Endodermal cell (in vitro differentiated cells): Measurements from ENCODE around the gene LRP3. TPM values are rescaled to one million over a fixed set of nuclear protein-coding genes. Genes with fewer than 3 reads are reported as not detected.

Experiments used
- DNase-seq: peaks from one replicate; pipeline ENCODE4 v3.0.0-alpha.2; 2017
- H3K27ac ChIP-seq: 2 replicates; pipeline ENCODE4 v1.5.1; 2013; ENCODE audit warnings: mild to moderate bottlenecking, low read depth, low read length, moderate library complexity
- H3K27me3 ChIP-seq: 2 replicates; pipeline ENCODE4 v1.6.1; 2013; ENCODE audit warnings: mild to moderate bottlenecking, low read length, moderate library complexity; ENCODE audit not compliant: insufficient read depth, control insufficient read depth, poor library complexity, severe bottlenecking
- H3K36me3 ChIP-seq: 2 replicates; pipeline ENCODE4 v1.7.0; 2013; ENCODE audit warnings: mild to moderate bottlenecking, low read length, moderate library complexity; ENCODE audit not compliant: control insufficient read depth, insufficient read depth
- H3K4me1 ChIP-seq: one replicate; pipeline ENCODE4 v1.7.0; 2013; ENCODE audit warnings: low read length; ENCODE audit not compliant: control insufficient read depth, insufficient read depth
- H3K4me3 ChIP-seq: 2 replicates; pipeline ENCODE4 v1.5.1; 2013; ENCODE audit warnings: mild to moderate bottlenecking, low read length, moderate library complexity
- H3K9ac ChIP-seq: 2 replicates; pipeline ENCODE4 v1.6.1; 2013; ENCODE audit warnings: mild to moderate bottlenecking, low read length, moderate library complexity; ENCODE audit not compliant: poor library complexity, severe bottlenecking; ENCODE audit errors: extremely low read depth
- H3K9me3 ChIP-seq: 2 replicates; pipeline ENCODE4 v1.6.1; 2013; ENCODE audit warnings: mild to moderate bottlenecking, low read length, moderate library complexity; ENCODE audit not compliant: control insufficient read depth
- H3K27ac Mint-ChIP-seq: 2 replicates; pipeline ENCODE4 v1.8.0; 2020; ENCODE audit warnings: mixed read lengths
- H3K27me3 Mint-ChIP-seq: 2 replicates; pipeline ENCODE4 v1.8.0; 2021; ENCODE audit warnings: mild to moderate bottlenecking, mixed read lengths; ENCODE audit not compliant: insufficient read depth
- H3K36me3 Mint-ChIP-seq: 2 replicates; pipeline ENCODE4 v1.8.0; 2020; ENCODE audit warnings: low read depth, mixed read lengths
- H3K4me1 Mint-ChIP-seq: 2 replicates; pipeline ENCODE4 v1.8.0; 2020; ENCODE audit warnings: mixed read lengths
- H3K4me3 Mint-ChIP-seq: 2 replicates; pipeline ENCODE4 v1.8.0; 2020; ENCODE audit warnings: mild to moderate bottlenecking, moderate library complexity, mixed read lengths
- H3K9me3 Mint-ChIP-seq: 2 replicates; pipeline ENCODE4 v1.8.0; 2020; ENCODE audit warnings: mild to moderate bottlenecking, mixed read lengths
- WGBS, 2 experiments: methylation state at CpG; one replicate each; pipeline versions ENCODE4 v1.1.5 to v1.1.7; 2013; ENCODE audit warnings: missing lambda C conversion rate in 2 of 2, mixed read lengths in 1 of 2; ENCODE audit not compliant: insufficient coverage in 1 of 2, insufficient read length in 1 of 2; 5-methylcytosine and 5-hydroxymethylcytosine counted together
- total RNA-seq, 2 donors: library from RNA; stranded (reverse); fragmentation: NEBNext Ultra II Directional in 1 of 2; extraction: Animal tissue kit (Norgen Biotek cat#: 25700) in 1 of 2; gene quantifications; 2 replicates in 1 of 2; 3 replicates in 1 of 2; pipeline ENCODE4 v1.2.1, GENCODE V29; 2021
- TF ChIP-seq, protein P1 (sequence below): fragments of 200-600 bp; sonication (generic); conservative IDR thresholded peaks from 2 replicates; pipeline ENCODE4 v1.5.0; 2021; ENCODE audit warnings: antibody characterized with exemption, mild to moderate bottlenecking

The LRP3 gene
- total RNA-seq, 2 donors from 2014 or later, result 21.2 to 34.4 TPM

DNA sequence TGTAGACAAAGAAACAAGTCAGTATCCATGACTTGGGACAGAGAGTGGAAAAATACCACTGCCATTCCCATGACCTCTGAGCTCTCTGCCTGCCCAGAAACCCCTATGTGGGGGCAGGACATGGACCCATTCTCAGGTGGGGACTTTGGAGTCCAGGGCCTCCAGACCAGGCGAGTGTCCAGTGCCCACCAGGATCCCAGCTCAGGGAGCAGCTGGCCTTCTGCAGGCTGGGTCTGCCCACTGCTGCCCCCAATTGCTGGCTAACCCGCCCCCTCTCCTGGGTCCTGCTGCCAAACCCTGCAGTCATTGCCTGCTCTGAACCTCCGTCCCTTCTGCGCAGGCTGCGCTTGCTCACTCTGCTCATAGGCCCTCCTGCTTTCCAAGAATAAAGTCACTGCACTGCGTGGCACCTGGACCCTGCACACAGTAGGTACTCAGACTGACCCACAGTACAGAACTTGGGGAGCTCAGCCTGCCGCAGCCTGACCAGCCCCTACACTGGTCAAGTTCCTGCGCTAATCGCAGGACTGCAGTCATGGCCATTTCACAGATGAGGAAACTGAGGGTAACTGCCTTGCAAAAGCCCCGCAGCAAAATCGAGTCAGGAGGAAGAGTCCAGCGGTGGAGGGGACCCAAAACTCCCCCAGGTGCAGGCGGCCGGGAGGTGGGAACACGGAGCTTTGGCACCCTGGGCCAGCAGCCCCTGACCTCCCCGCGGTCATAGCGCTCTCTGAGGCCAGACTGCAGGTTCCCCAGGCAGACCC lies 30.7 kb downstream of the LRP3 start:
- Mint-ChIP-seq H3K36me3 (no peaks in the 10 kb centered on the region), H3K27me3 (peaks cover 72% of the 10 kb centered on the region), H3K4me3 (peak overlapping the region; percentile 22), H3K4me1 (peaks cover 3% of the 10 kb centered on the region), H3K9me3 (peaks cover 19% of the 10 kb centered on the region), H3K27ac (no peak overlapping the region)
- TF ChIP-seq, protein P1, sequence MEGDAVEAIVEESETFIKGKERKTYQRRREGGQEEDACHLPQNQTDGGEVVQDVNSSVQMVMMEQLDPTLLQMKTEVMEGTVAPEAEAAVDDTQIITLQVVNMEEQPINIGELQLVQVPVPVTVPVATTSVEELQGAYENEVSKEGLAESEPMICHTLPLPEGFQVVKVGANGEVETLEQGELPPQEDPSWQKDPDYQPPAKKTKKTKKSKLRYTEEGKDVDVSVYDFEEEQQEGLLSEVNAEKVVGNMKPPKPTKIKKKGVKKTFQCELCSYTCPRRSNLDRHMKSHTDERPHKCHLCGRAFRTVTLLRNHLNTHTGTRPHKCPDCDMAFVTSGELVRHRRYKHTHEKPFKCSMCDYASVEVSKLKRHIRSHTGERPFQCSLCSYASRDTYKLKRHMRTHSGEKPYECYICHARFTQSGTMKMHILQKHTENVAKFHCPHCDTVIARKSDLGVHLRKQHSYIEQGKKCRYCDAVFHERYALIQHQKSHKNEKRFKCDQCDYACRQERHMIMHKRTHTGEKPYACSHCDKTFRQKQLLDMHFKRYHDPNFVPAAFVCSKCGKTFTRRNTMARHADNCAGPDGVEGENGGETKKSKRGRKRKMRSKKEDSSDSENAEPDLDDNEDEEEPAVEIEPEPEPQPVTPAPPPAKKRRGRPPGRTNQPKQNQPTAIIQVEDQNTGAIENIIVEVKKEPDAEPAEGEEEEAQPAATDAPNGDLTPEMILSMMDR, result no peak
- Histone ChIP-seq H3K36me3 (no peaks in the 10 kb centered on the region), H3K9ac (no peak overlapping the region), H3K27me3 (peaks cover 66% of the 10 kb centered on the region), H3K4me1 (no peaks in the 10 kb centered on the region), H3K4me3 (no peak overlapping the region), H3K27ac (no peak overlapping the region), H3K9me3 (peaks cover 24% of the 10 kb centered on the region)
- no peak for DNase-seq
- 64 to 94% methylated on average over 7 to 18 of the region's 18 CpGs for WGBS, 2 experiments

DNA sequence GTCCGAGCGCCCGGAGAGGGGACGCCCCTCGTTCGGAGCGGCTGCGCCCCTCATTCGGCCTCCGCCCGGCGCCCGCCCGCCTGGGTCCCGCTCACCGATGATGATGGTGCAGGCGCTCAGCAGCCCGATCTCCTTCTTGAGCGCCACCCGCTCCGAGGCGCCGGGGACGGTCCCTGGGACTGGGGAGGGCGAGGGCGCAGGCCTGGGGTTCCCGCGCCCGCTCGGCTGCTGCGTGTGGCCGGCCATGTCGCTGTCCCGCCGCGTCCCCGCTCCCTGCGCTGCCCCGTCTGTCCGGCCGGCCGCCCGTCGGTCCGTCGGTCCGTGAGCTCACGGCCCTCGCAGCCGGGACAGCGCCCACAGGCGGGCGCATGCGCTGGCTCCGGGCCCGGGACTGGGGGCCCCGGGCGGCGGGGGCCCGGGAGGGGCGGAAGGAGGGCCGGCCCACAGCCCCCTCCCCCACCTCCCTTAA lies 31.4 kb downstream of the LRP3 start, which contains the start of gene SLC7A10:
Gene SLC7A10, minus strand, starts transcription at position 393 of the 469 bp plus-strand sequence. Its CDS starts 147 bp downstream, at position 246.
- Histone ChIP-seq H3K9ac (no peak within 1 kb of the TSS), H3K27me3 (peaks cover 66% of the 10 kb centered on the region), H3K9me3 (peaks cover 24% of the 10 kb centered on the region), H3K27ac (no peak within 1 kb of the TSS), H3K4me3 (no peak within 1 kb of the TSS), H3K4me1 (no peaks in the 10 kb centered on the region), H3K36me3 (no peaks in the 10 kb centered on the region)
- TF ChIP-seq, protein P1, result peak; percentile 43
- peaks cover 19% of the 10 kb centered on the region for H3K9me3 Mint-ChIP-seq
- peak; percentile 65 for DNase-seq
- H3K27me3 Mint-ChIP-seq, result peaks cover 75% of the 10 kb centered on the region
- peak within 1 kb of the TSS; percentile 50 for H3K4me3 Mint-ChIP-seq
- peaks cover 3% of the 10 kb centered on the region for H3K4me1 Mint-ChIP-seq
- WGBS, 2 experiments, result 11 to 48% methylated on average over 9 to 58 of the region's 62 CpGs
- no peak within 1 kb of the TSS for H3K27ac Mint-ChIP-seq
- H3K36me3 Mint-ChIP-seq, result no peaks in the 10 kb centered on the region

GRCh38 chr19:33226550-33227241 lies 32.6 kb downstream of the LRP3 start:
- TF ChIP-seq, protein P1, result peak; percentile 48
- Histone ChIP-seq H3K4me1 (no peaks in the 10 kb centered on the region), H3K36me3 (no peaks in the 10 kb centered on the region), H3K9ac (no peak overlapping the region), H3K4me3 (no peak overlapping the region), H3K27ac (no peak overlapping the region), H3K27me3 (peaks cover 57% of the 10 kb centered on the region), H3K9me3 (peaks cover 24% of the 10 kb centered on the region)
- peaks cover 78% of the 10 kb centered on the region for H3K27me3 Mint-ChIP-seq
- 7 to 10% methylated on average over 2 to 66 of the region's 66 CpGs for WGBS, 2 experiments
- peak; percentile 93 for DNase-seq
- no peaks in the 10 kb centered on the region for H3K36me3 Mint-ChIP-seq
- peaks cover 3% of the 10 kb centered on the region for H3K4me1 Mint-ChIP-seq
- no peak overlapping the region for H3K27ac Mint-ChIP-seq
- H3K4me3 Mint-ChIP-seq, result peak overlapping the region; percentile 50
- peaks cover 19% of the 10 kb centered on the region for H3K9me3 Mint-ChIP-seq
